ENCODE results near the gene GPR158. TPM values are rescaled to one million over a fixed set of nuclear protein-coding genes. Genes with fewer than 3 reads are reported as not detected.

GPR158 gene
- total RNA-seq, 1 experiment from 2014 or later: 12.3 TPM

DNA sequence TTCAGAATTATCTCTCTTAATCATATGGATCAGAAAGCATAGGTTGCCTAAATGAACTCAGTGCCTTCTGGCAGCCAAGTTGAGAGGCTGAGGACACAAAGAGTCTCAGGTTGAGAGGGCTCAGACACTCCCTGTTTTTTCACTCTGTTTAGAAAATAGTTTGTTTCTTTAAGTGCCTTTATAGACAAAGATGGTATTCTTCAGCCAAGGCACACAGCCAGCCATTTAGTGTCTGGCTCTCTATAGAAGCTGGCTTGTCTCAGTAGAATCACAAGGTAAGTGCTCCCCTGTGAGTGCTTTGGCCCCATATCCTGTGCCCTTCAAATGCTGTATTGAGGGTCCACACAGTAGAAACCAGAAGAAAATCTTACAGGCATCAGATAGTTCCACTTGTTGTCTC, 3.6 kb downstream of the GPR158 start:
- in situ Hi-C loops (cut with HindIII; ENCODE audit: low pct_unique_long_range_greater_than_20kb, low sequenced_read_pairs): no loop called here
- peak; percentile 86 for DNase-seq (ENCODE audit: low read depth, low spot score)

DNA sequence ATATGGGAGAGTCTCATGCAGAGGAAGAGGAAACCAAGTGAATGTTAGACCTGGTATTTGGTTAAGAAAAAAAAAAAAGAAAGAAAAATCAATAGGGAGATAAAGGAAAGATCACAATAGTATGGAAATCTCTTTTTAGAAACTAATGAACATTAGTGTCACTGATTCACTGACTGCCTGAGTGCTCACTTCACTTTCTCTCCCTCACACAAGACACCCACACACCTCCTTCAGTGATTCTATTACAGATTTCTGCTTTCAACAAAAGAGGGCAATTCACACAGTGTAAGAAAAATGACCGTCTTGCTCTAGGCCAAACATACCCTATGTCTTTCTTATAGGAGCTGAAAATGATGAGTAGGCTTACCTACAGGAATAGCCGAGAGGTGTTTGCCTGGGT, 6.0 kb downstream of the GPR158 start:
- in situ Hi-C loops (cut with HindIII; ENCODE audit: low pct_unique_long_range_greater_than_20kb, low sequenced_read_pairs): no loop called here
- no peak for DNase-seq (ENCODE audit: low read depth, low spot score)

DNA sequence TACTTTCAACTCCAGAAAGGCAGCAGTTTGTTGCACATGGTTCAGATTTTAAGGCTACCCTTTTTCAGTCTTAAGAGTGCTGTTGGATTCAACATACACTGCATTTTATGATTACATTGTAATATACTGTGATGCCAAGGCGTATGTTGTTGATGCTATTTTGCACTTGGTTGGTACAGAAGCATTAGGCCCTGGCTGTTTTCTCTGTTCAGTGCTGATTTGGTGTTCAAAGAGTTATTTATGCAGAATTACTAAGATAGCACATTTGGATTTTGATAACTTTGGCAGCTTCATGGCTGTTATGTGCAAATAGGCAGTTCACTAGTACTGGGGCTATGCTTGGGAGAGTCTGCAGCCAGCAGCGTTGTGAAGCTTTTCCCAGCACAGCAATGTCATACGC, 7.8 kb downstream of the GPR158 start:
- no peak for DNase-seq (ENCODE audit: low read depth, low spot score)
- in situ Hi-C loops (cut with HindIII; ENCODE audit: low pct_unique_long_range_greater_than_20kb, low sequenced_read_pairs): no loop called here

DNA sequence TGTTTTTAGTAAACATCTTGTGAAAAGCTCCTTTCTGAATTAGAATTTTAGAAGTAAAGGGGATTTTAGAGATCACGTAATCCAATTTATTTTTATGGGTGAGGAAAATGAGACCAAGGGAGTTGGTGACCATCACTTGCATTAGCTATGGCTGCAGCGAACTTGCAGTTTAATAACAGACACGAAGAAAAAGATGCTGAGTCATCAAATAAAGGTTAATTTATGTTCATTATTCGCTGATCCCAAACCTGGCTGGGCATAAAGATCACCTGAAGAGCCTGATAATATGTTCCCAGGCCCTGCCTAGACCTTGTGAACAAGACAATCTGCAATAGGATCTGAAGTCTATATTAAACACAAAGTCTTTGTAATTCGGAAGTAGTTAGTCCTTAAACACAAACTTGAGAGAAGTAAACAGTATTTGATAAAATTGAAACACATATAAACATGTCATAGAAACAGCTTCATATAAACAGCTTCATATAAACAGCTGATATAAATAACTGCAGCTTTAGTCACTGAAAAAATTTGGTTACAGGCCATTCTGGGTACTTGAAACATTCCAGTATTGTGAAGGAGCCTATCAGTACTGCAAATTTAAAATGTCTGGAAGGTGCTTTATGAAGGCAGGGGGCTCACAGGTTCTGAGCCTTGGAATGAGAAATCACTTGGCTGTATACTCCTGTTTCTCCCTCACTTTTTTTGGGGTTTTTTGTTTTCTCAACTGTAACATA, 16.5 kb downstream of the GPR158 start:
- no peak for DNase-seq (ENCODE audit: low read depth, low spot score)
- in situ Hi-C loops (cut with HindIII; ENCODE audit: low pct_unique_long_range_greater_than_20kb, low sequenced_read_pairs): no loop called here

DNA sequence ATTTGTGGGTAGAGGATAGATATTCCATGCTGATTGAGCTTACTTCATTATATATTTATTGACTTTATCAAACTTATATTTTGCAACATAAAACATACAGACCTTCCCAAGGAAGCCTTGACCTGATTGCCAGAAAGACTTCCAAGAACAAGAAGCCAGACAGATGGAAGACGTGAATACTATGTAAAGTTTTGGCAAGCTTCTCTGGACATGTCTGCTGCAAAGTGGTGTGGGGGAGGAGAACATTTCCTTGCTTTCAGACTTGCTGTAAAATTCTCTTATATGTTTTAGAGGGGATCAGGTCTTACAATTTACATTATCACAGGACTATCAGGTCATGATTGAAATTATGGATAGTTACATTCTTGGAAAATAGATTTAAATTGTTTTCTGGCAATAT, 23.4 kb downstream of the GPR158 start:
- no peak for DNase-seq (ENCODE audit: low read depth, low spot score)
- in situ Hi-C loops (cut with HindIII; ENCODE audit: low pct_unique_long_range_greater_than_20kb, low sequenced_read_pairs): no loop called here

DNA sequence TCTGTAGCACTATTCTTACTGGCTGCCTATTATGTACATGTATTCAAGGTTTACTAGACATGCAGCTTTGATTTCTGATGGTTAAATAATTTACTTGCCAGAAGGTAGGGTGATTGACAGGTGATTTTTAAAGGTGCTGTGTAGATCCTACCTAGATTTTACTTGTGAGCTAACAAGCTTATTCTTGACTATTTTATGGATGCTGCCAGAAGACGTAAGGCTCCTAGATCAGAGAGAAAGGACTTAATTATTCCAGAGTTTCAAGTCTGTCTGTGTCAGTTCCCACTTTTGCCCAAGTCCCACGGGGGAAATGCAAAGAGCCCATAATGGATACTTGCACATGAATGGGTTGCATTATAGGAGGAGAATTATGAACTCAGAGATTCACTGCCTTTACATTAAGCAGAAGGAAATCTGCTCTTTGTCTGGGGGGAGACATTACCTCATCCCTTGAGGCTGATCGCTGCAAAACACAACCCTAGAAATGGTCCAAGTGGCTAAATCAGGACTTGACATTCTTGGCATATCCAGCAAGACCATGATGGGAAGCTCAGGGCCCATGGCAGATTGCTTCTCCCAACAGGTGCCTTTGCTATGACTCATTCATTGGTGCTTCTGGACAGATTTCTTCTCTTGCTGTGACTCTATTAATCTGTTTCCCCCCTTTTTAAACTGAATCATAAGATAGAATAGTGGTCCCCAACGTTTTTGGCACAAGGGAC, 32.1 kb downstream of the GPR158 start:
- no peak for DNase-seq (ENCODE audit: low read depth, low spot score)
- in situ Hi-C loops (cut with HindIII; ENCODE audit: low pct_unique_long_range_greater_than_20kb, low sequenced_read_pairs): no loop called here

DNA sequence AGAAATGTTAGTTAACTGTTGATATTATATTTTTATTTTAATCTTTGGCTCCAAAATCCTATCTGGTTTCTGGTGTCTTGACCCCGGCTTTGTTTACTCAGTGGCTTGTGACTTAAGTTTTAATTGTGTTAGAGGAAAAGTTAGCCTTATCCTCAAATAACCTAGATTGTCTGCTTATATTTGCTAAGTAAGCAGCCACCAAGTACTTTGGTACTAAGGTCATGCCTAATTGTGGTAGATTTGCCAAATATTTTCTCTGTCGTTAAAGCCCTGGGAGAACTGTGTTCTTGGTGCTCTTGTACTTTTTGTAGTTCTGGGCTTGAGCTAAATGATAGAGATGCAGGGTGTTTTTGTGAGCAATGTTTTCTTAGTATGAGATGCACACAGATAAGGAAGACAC, 34.8 kb downstream of the GPR158 start:
- in situ Hi-C loops (cut with HindIII; ENCODE audit: low pct_unique_long_range_greater_than_20kb, low sequenced_read_pairs): no loop called here
- DNase-seq (ENCODE audit: low read depth, low spot score): no peak

DNA sequence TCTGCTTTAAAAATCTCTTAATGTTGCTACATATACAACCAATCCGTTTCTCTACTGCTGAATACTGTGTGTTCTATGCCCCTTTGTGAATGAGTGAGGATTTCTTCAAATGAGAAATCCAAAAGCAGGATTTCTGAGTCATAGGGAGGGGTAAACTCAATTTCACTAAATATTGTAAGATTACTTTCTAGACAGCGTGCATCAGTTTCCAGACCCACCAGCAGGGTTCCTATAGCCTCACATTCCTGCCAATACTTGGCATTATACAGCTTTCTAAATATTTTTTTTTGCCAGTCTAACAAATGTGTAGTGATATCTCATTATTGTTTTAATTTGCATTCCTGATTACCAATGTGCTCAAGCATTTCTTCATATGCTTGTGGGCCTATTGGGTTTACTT, 35.5 kb downstream of the GPR158 start:
- no peak for DNase-seq (ENCODE audit: low read depth, low spot score)
- in situ Hi-C loops (cut with HindIII; ENCODE audit: low pct_unique_long_range_greater_than_20kb, low sequenced_read_pairs): no loop called here

DNA sequence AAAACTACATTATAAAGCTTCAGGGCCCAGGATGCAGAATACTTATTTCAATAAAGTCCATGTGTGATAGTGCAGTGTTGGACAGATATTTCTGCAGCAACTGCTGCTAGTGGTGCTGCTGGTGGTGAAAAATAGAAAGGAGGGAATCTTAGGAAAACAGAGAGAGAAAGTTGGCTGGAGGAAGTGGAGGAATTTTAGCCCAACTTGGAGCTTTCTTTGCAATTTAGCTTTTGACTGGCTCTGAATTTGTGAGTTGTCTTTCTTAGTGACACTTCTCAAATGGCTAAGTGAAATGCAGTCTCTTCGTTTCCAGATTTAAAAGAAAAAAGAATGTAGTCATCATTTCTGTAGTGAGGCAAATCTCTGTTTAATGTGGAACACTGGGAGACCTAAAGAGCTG, 45.4 kb downstream of the GPR158 start:
- in situ Hi-C loops (cut with HindIII; ENCODE audit: low pct_unique_long_range_greater_than_20kb, low sequenced_read_pairs): no loop called here
- DNase-seq (ENCODE audit: low read depth, low spot score): no peak

DNA sequence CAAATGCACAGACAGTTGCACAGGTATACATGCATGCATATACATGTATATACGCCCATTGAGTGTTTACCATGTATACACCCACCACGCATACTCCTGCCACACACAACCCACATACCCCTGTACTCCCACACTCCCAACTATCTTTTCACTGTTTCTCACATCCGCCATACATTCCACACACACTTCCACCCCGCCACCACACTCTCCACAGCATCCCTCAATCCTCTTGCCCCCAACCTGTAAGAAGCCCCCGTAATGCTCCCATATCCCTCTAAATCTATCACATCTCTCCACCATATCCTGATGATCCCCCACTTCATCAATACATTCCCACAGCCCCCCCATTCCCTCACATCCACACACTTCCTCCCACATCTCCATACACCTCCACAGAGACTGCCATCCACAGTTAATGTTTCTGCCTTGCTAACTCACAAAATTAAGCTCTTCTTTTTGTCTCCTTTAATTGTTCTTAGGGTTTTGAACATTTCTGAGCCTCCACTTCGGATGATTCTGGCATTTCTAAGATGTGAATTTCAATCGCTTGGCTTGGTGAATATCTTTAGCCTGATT, 47.4 kb downstream of the GPR158 start:
- in situ Hi-C loops (cut with HindIII; ENCODE audit: low pct_unique_long_range_greater_than_20kb, low sequenced_read_pairs): no loop called here
- DNase-seq (ENCODE audit: low read depth, low spot score): no peak

DNA sequence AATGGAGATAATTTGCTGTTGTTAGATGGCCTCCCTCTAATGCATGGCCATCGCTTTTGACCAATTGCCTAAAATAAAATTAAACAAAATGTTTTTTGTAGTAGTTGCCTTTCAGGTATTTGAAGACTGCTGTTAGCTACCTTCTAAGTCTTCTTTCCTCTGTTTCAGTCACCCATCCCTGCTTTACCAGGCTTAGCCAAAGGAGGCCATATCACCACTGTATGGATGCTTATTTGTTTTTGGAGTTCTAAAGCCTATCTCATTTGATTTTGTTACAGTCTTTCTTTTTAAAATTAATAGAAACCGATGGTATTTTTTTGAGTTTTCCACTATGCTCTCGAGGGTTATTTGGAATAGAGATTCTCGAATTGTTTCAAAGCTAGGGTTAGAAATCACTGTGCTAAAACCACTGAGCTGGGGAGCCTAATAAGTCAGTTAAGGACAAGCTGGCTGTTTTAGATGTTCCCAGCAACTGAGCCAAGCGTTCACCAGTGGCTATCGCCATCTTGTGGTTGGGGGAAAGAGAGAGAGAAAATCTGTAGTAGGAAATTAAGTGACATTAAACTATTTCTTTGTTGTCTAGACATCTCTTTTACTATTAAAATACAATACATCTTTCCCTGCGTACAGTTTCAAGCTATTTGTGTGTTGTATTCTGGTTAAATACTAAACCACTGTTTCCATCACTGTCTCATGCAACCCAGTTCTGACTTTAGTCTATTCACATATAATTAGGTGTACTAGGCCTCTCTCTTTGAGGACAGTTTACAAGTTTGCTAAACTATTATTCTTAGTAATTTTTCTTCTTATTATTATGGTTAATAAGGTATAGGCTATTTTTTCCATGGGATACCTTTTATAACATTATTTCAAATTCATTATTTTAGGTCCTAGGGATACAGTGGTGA, 52.2 kb downstream of the GPR158 start:
- peak; percentile 80 for DNase-seq (ENCODE audit: low read depth, low spot score)
- in situ Hi-C loops (cut with HindIII; ENCODE audit: low pct_unique_long_range_greater_than_20kb, low sequenced_read_pairs): no loop called here

DNA sequence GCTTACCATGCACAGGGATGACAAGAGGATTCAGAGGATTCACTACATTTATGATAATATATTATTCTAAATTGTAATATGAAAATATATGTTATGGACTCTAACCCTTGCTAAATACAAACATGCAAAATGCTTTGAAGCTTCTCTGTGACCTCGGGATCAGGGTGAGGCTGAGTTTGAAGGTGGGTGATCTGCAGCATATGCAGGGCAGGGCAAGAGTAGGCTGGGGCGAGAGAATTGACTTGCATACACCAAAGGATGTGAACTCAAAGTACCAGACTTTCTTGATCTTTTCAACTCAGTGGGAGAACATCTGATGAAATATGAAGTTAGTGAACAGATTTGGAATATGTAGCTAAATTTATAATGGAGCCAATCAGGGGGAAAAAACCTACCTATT, 57.0 kb downstream of the GPR158 start:
- in situ Hi-C loops (cut with HindIII; ENCODE audit: low pct_unique_long_range_greater_than_20kb, low sequenced_read_pairs): no loop called here
- DNase-seq (ENCODE audit: low read depth, low spot score): no peak

DNA sequence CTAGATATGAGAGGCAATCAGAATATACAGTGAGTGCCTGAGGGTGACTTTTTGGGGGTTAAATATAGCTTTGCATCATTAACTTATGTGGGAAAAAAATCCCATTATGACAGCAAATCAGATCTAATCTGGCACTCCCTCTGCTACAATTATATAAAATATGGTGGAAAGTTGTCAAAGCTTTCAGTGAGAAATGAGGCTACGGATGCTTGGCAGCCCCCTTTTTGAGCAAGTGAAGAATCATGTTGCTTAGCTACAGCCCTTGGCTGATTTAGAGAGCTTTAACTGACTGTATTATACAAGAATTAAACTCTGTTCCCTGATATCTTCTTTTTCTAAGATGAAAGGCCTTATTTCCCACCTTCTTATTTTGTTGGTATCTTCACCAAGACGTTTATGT, 57.4 kb downstream of the GPR158 start:
- in situ Hi-C loops (cut with HindIII; ENCODE audit: low pct_unique_long_range_greater_than_20kb, low sequenced_read_pairs): no loop called here
- no peak for DNase-seq (ENCODE audit: low read depth, low spot score)

DNA sequence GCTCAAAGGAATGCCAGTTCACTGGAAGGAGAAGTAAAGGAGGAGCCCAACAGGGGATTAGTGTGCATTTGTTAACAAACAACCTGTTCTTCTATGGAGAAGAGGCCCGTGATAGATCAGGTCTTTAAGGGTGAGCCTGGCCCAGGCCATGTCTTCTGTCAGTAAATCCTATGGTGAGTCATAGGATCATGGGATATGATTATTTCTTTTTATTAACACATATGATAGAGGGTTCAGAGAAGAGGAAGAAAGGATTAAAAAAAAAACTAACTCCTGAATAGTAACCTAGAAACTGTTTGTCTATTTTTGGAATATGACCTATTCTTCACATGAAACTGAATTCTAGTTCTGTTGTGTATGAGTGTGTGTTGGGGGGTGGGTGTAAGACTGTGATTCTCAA, 70.4 kb downstream of the GPR158 start:
- DNase-seq (ENCODE audit: low read depth, low spot score): peak; percentile 8
- in situ Hi-C loops (cut with HindIII; ENCODE audit: low pct_unique_long_range_greater_than_20kb, low sequenced_read_pairs): no loop called here

DNA sequence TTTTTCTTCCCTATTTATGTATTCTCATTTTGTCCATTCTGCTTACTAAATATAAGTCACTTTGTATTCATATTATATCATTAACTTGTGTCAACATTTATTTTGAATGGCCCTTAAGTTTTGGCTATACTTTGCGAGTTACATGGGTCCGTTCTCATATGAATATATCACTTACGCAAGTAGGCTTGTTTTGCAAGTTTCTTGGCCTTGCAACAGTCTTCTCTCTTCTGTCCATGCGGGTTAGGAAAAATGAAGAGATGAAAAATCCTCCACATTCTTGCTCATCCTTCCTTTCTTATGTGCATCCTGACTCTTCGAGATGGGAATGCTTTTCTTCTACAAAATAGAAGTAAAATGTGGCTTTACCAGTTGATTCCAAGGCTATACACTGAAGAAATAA, 82.8 kb downstream of the GPR158 start:
- in situ Hi-C loops (cut with HindIII; ENCODE audit: low pct_unique_long_range_greater_than_20kb, low sequenced_read_pairs): no loop called here
- no peak for DNase-seq (ENCODE audit: low read depth, low spot score)

DNA sequence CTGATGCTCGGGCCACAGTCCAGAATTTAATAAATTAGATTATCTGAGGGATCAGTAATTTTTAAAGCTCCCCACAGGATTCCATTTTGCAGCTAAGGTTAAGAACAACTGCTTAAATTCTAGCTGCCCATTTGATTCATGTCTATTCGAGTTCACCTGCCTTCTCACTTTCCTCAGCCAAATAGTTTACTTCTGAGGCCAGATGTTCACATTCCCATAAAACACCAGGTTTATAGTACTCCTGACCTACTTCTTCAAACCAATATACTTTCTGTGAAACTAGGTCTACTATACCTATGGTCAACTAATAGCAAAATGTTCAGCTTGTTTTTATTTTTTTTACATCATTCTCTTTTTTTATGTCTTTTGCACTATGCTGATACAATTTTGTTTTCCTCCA, 86.3 kb downstream of the GPR158 start:
- in situ Hi-C loops (cut with HindIII; ENCODE audit: low pct_unique_long_range_greater_than_20kb, low sequenced_read_pairs): no loop called here
- DNase-seq (ENCODE audit: low read depth, low spot score): no peak

DNA sequence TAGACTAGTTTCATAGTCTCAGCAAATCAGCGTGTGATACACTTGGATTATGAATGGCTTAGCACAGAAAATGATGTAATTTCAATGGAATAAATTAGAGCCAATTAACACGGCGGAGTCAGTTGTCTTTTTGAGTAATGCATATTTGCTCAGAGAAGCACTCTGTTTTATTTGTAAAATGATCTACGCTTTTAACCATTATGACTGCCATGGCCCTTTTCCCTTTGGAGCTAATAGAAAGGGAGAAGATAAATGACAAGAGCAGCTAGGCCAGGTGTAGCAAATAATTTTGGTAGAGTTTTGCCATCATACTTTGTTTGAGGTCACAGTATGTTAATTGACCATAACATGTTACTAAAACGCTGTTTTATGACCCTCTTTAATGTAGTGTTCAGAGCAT, 86.8 kb downstream of the GPR158 start:
- no peak for DNase-seq (ENCODE audit: low read depth, low spot score)
- in situ Hi-C loops (cut with HindIII; ENCODE audit: low pct_unique_long_range_greater_than_20kb, low sequenced_read_pairs): no loop called here

DNA sequence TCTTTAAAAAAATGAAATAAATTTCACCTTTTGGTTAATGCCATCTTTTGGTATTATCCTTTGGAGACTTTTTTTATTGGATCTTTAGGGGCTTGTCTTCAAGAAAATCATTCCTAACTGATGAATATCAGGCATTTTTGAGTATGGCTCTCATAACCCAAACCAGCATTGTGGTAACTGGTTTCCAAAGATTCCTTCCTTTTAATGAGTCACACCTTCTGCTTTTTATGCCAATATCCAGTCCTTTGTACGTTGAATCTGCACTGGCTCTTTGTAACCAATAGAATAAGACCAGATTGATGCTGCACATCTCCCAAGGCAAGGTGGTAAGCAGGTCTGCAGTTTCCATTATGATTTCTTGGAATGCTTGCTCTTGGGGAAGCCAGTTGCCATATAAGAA, 89.1 kb downstream of the GPR158 start:
- DNase-seq (ENCODE audit: low read depth, low spot score): no peak
- in situ Hi-C loops (cut with HindIII; ENCODE audit: low pct_unique_long_range_greater_than_20kb, low sequenced_read_pairs): no loop called here

Measured in SK-MEL-5 (cell line).